Posterior vena cava (tissue), 2 donors: Measurements from ENCODE around the gene PTPN13. TPM values are rescaled to one million over a fixed set of nuclear protein-coding genes. Genes with fewer than 3 reads are reported as not detected.

Experiments used
- DNase-seq: peaks from one replicate; pipeline ENCODE4 v3.0.0-alpha.2; 2020; ENCODE audit warnings: low spot score
- intact Hi-C, 2 donors: fragments of 100-400 bp; cut with DNase I; formaldehyde crosslinking; loops; one replicate each; pipeline versions ENCODE4 v1.14.1 to v1.14.2; 2022 to 2023
- long read RNA-seq, 2 donors: library from polyadenylated mRNA; unstranded; transcript quantifications; one replicate each; pipeline ENCODE4 v2.0.0, GENCODE V29; 2020 to 2021
- total RNA-seq, 2 donors: library from RNA; stranded (reverse); fragmentation: NEBNext Ultra II Directional; extraction: Animal tissue kit (Norgen Biotek cat#: 25700); gene quantifications; one replicate each; pipeline ENCODE4 v1.2.1, GENCODE V29; 2021
- donor health status: DM: yes; HTN: yes; CAD: no.
- donor health status: DM: yes; HTN: yes; CAD: no.

PTPN13 gene, protein sequence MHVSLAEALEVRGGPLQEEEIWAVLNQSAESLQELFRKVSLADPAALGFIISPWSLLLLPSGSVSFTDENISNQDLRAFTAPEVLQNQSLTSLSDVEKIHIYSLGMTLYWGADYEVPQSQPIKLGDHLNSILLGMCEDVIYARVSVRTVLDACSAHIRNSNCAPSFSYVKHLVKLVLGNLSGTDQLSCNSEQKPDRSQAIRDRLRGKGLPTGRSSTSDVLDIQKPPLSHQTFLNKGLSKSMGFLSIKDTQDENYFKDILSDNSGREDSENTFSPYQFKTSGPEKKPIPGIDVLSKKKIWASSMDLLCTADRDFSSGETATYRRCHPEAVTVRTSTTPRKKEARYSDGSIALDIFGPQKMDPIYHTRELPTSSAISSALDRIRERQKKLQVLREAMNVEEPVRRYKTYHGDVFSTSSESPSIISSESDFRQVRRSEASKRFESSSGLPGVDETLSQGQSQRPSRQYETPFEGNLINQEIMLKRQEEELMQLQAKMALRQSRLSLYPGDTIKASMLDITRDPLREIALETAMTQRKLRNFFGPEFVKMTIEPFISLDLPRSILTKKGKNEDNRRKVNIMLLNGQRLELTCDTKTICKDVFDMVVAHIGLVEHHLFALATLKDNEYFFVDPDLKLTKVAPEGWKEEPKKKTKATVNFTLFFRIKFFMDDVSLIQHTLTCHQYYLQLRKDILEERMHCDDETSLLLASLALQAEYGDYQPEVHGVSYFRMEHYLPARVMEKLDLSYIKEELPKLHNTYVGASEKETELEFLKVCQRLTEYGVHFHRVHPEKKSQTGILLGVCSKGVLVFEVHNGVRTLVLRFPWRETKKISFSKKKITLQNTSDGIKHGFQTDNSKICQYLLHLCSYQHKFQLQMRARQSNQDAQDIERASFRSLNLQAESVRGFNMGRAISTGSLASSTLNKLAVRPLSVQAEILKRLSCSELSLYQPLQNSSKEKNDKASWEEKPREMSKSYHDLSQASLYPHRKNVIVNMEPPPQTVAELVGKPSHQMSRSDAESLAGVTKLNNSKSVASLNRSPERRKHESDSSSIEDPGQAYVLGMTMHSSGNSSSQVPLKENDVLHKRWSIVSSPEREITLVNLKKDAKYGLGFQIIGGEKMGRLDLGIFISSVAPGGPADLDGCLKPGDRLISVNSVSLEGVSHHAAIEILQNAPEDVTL (N-terminal part only)
- total RNA-seq: 10 to 100 TPM; 11.2 to 20.9 TPM
- long read RNA-seq, donor 1, partial matches to known transcripts: 4 of 5 reads
- long read RNA-seq, donor 1, other reads (novel, unspliced or antisense): 1 of 5 reads
- long read RNA-seq, donor 2, partial matches to known transcripts: 1 of 1 reads
- long read RNA-seq, donor 2, other reads (novel, unspliced or antisense): 0 of 1 reads

DNA sequence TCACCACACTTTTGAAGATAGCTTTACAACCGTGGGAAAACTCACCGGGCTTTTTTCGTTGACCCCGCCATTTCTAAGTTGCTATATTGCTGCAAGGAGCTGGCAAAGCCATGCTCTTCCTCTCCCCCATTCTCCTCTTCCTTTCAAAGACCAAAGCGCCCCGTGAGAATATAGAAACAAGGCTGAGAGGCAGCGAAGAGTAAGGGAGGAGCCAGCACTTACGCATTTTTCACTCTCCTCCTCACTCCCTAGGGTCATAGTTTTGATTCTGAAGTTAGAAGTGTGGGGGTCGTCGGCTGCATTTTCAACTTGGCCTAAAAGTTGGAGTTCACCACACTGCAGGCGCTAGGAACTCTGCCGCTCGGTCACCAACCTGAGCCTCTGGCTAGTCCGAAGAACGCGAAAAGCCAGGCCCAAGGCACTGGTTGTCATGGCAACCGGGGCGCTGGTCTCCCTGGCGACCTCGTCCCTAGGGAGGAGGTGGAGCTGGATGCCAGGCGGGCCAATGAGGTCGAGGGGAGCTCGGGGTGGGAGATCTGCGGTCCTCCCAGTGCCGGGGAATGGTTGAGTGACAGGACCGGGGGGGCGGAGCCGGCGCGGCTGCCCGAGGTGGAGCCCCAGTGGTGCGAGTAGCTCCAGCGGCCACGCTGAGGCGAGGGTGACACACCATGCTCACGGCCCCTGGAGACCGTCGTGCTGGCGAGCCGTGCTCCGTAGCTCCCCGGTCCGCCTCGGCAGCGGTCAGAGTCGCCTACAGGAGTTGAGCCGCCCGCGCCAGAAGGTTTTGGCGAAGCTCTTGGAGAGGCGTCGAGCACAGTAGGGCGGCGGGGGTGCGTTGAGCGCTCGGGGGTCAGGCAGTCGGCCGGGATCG lies at the start of gene PTPN13:
TSS of gene PTPN13 (plus strand) at position 628 of the 871 bp plus-strand sequence. CDS start 40,942 bp downstream, outside the sequence.
- intact Hi-C loops: no loop called here
- DNase-seq: peak; percentile 98

GRCh38 chr4:86547140-86547539 lies 47.0 kb upstream of the PTPN13 start:
- no peak for DNase-seq
- intact Hi-C loops: no loop called here

GRCh38 chr4:86549163-86549788 lies 44.8 kb upstream of the PTPN13 start:
- no peak for DNase-seq
- intact Hi-C loops: no loop called here

DNA sequence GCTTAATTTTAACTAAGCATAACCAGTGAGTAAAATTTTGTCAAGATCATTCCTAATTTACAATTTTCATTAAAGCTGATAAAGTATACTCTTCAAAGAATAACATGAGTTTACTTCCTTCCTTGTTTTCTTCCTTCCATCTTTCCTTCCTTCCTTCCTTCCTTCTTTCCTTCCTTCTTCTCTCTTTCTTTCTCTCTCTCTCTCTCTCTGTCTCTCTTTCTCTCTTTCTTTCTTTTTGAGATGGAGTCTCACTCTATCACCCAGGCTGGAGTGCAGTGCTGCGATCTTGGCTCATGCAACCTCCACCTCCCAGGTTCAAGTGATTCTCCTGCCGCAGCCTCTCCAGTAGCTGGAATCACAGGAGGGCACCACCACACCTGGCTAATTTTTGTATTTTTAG lies 42.7 kb upstream of the PTPN13 start:
- intact Hi-C loops: no loop called here
- no peak for DNase-seq

DNA sequence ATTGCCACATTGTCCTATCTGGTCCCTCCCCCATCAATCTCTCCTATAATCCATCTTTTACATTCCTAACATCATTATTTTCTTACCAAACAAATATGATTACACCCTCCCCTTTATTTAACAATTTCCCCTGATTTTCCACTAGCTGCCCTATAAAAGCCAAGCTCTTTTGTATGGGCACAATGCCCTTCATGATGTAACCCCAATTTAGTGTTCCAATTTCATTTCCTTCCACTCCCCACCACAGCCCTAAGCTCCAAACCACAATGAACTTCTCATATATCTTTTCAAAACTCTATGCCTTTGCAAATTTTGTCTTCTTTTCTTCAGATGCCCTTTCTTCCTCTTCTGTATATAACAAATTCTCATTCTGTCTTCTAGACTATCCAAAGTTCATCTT lies 39.5 kb upstream of the PTPN13 start:
- DNase-seq: no peak
- intact Hi-C loops: no loop called here

DNA sequence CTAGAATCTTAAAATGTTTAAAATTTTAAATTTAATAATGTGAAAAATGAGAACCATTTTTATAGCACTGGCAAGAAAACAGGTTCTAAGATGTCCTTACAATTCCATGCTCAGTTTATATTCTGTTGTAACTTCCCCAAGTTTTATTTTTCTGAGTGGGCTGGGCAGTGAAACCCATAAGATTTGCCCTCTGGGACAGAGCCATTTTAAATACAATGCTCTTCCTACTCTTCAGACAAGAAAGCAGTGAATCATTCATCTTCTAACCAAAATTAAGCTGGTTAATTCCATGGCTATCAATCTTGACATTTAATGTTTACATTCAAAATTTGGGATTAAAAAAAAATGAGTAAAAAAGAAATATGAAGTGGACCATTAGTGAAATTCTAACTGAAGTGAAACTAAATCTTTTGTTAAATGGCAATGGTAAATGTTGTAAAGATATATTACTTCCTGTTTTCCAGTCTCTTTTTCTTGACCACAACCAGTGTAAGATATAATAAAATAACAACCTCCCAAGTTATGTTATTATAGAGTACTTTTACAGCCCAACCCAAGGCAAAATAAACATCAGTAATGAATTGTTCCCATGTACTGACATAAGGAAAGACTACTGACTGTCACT lies 37.2 kb upstream of the PTPN13 start:
- intact Hi-C loops: no loop called here
- no peak for DNase-seq

- intact Hi-C loops: no loop called here
- no peak for DNase-seq
These were observed 36.6 kb upstream of the PTPN13 start for GRCh38 chr4:86557526-86557925.

DNA sequence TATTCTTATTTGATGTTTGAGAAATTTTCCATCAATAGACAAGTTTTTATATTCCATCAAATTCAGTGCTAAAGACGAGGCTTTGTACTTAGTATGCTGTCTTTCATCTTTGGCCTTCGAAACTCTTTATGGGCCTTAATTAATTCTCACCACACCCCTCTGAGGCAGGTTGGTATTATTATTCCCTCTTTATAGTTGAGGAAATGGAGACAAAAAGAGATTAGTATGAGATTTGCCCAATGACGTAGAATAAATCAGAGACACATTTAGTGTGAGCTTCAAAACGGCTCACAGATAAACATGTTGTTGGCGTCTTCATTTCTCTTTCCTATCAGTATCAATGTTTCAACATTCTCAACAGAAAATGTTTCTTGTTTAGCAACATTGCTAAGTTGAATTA lies 35.9 kb upstream of the PTPN13 start:
- no peak for DNase-seq
- intact Hi-C loops: no loop called here

- intact Hi-C loops: no loop called here
- DNase-seq: no peak
These were observed 35.3 kb upstream of the PTPN13 start for GRCh38 chr4:86558797-86559196.

DNA sequence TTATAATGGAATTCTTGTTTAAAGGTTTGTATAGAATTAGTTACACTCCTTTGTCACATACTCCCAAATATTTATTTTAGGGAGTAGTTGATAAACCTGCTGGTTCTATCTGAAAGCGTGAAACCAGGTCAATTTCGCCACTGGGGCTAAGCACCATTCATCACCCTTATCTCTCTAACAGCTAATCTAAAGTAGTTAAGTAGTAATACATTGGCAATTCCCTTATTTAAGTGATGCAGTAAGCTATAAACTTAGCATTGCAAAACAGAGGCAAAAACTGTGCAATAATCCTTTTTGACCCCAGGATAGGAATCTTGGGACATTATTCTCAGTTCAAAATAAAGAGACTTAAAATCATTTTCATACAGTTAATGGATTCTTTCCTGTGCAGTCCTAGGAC lies 33.7 kb upstream of the PTPN13 start:
- no peak for DNase-seq
- intact Hi-C loops: no loop called here

- DNase-seq: no peak
- intact Hi-C loops: no loop called here
These were observed 32.9 kb upstream of the PTPN13 start for GRCh38 chr4:86561256-86561655.

DNA sequence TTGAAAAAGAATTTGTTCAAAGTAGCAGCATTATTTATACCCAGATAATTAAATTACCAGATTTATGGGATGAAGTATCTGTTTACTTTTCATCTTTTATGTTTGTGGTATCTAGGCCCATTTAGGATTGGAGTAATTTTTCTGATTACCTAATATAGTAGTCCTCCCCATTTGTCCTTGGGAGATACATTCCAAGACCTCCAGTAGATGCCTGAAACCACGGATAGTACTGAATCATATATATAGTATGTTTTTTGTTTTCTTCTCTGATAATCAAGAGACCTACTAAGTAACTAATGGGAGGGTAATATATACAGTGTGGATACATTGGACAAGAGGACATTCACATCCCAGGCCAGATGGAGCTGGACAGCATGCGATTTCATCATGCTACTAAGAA lies 30.7 kb upstream of the PTPN13 start:
- DNase-seq: no peak
- intact Hi-C loops: no loop called here

DNA sequence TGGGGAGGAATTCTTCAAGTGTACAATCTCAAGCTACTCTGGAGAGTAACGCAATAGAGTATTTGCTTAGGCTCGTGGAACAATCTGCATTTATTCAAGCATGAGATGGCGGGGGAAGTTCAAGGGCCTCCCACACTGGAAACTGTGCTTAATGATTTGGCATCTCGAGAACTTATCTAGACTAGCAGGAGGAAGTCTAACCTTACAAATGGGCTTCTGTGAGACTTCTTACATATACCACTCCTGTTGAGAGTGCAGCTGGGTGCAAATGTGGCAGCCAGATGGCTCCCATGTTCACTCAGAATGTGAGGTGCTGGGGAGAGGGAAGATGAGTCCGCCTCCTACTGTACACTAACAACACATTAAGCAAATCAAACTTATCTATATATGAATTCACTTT lies 29.3 kb upstream of the PTPN13 start:
- DNase-seq: no peak
- intact Hi-C loops: no loop called here

DNA sequence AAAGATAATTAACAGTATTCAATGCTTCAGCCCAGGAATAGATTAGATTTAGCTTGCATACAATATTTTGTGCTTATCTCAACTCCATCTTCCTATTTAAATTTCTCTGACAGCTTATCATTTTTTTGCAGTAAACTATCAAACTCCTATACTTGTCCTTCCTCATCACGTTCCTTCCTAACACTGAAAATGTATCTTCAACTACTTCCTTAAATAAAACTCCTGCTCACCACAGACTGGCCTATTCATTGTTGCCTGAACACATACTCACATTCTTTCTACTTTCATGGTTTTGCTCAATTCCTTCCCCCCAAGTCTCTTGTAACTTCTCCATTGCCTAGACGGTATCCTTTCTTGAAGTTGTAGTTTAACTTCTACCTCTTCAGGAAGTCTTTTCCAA lies 28.5 kb upstream of the PTPN13 start:
- no peak for DNase-seq
- intact Hi-C loops: no loop called here

DNA sequence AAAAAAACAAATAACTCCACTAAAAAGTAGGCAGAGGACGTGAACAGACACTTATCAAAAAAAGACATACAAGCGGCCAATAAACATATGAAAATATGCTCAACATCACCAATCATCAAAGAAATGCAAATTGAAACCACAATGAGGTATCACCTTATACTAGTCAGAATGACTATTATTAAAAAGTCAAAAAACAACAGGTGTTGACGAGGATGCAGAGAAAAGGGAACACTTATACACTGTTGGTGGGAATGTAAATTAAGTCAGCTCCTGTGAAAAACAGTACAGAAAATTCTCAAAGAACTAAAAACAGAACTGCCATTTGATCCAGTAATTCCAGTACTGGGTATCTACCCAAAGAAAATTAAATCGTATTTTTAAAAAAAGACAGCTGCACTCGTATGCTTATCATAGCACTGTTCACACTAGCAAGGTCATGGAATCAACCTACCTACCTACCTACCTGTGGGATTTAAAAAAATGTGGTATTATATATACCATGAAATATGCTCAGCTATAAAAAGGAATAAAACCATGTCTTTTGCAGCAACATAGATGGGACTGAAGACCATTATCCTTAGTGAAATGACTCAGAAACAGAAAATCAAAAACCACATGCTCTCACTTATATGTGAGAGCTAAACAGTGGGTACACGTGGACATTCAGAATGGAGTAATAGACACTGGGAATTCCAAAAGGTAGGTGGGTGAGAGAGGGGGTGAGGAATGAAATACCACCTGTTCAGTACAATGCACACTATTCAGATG lies 24.8 kb upstream of the PTPN13 start:
- DNase-seq: no peak
- intact Hi-C loops: no loop called here

GRCh38 chr4:86579941-86580340 lies 14.2 kb upstream of the PTPN13 start:
- DNase-seq: no peak
- intact Hi-C loops: no loop called here

DNA sequence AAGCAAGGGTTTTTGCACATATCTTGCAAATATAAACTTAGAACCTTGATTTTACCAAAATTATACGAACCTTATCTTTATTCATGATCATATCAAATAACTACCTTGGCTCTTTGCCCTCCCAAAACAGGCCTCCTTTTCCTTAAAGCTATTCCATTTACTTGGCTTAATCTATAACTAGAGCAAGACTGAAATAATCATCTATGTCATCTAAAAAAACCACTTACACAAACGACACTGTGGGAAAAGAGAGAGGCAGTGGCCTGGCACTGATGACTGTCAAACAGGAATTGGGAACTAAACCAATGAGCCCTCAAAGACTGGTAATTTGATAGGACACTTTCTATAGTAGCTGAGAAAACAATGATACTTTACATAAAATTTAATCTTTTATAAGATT lies 11.7 kb upstream of the PTPN13 start:
- DNase-seq: no peak
- intact Hi-C loops: no loop called here
